NCI-H69 (cell line): ENCODE data around the gene CRYZL1.
A peak's percentile ranks its signal among the peaks of the same experiment; 100 is the strongest.
"Not testable (repeated sequence)": the region's sequence is repeated elsewhere in the genome, so short reads cannot be mapped to it uniquely, and the experiment has no call there.

ENCODE experiments used
- DNase-seq: peaks from one replicate; lab custom pipeline; 2025; lab: John Stamatoyannopoulos, UW

The CRYZL1 gene

DNA sequence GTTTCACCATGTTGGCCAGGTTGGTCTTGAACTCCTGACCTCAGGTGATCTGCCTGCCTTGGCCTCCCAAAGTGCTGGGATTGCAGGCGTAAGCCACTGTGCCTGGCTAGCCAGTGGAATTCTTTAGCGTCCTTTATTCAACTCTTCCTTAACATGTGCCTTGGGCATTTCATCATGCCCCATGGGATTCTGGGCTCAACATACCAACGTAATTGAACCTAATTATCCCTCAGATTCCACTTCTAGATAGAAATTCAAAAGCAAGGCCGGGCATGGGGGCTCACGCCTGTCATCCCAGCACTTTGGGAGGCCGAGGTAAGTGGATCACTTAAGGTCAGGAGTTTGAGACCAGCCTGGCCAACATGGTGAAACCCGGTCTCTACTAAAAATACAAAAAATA, 15.4 kb downstream of the CRYZL1 start:
- not testable (repeated sequence) for DNase-seq

DNA sequence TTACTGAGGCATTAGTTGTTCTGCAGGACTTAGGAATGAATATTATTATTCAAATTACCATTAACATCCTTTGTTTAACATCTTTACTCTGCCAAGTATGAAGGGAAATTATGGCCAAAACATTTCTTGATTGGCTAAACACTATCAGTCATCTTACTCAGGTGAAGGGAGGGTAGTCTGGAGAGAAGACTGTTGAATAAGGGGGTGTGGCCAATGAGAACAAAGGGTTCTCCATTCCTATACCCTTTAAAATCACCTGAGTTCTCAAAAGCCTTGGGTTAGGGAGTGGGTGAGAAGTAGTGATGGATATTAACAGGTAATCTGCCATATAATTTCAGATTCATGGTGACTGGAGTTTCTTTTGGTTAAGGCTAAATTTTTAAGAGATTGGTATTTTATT, 19.3 kb downstream of the CRYZL1 start:
- DNase-seq: no peak

DNA sequence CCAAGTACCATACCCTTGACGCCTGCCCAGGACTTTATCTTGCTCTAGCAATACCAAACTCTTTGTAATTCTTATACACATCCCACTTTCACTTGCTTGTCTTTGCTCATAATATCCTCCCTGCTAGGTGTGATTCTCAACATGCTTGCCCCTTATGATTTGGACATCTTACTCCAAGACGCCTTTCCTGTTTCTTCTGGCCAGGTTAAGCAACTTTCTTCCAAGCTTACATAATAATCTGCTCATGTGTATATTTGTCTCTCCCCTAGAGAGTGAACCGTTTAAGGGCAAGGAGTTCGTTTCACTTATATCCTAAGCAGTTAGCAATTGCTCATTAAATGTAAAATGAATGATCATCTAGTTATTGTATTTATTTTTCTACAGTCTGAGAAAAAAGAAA, 21.8 kb downstream of the CRYZL1 start:
- DNase-seq: no peak

DNA sequence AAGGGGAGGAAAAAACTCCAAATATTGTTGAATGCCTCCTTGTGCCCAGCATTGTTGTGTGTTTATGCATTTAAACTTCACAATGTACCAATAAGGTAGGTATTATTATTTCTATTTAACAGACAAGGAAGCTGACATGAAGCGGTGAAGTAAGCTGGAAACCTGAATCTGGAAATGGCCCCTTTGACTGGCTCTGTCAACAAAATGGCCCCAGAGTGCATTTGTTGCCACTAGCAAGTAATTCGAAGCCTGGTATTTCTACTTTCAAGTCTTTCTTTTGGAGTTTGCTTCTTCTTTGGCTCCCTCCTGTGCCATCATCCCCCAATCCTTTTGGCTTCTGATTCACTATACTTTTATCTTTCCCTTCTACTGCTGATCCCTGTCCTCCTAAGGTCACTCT, 23.1 kb downstream of the CRYZL1 start:
- no peak for DNase-seq

DNA sequence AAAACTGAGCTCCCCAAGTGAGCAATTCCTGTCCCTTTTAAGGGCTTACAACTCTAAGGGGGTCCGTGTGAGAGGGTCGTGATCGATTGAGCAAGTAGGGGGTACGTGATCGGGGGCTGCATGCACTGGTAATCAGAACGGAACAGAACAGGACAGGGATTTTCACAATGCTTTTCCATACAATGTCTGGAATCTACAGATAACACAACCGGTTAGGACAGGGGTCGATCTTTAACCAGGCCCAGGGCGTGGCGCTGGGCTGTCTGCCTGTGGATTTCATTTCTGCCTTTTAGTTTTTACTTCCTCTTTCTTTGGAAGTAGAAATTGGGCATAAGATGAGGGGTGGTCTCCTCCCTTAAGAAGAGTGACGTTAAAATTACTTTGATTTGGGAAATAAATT, 24.0 kb downstream of the CRYZL1 start:
- DNase-seq: not testable (repeated sequence)

DNA sequence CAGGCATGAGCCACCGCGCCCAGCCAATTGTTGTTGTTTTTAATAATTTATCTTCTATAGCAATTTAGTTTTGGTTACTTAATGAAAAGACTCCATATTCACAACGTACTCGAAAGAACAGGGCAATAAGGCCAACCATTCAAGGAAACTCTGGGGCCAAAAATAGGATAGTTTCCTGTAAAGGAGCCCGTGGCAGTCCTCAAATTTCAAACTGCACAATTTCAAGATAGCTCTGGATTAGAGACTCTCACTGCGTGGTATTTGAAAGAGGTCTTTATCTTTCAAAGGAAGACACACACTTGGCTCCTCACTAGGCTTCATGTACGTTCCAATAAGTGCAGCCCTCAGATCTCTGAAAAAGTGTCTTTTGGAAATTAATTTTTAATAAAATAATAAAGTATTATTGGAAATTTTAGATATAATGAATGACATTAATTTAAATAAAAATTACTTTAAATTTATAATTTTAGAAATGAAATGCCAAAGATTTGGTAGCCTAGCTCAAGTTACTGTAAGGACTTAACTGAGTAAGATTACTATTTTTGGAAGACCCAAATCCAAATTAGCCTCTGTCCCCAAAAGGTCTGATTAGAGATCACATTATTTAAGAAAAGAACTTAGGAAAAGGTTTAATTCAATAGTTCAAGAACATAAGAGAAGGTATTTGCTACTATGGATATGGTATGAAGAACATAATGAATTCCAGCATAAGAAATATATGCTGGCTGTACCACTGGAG, 30.4 kb downstream of the CRYZL1 start:
- no peak for DNase-seq

DNA sequence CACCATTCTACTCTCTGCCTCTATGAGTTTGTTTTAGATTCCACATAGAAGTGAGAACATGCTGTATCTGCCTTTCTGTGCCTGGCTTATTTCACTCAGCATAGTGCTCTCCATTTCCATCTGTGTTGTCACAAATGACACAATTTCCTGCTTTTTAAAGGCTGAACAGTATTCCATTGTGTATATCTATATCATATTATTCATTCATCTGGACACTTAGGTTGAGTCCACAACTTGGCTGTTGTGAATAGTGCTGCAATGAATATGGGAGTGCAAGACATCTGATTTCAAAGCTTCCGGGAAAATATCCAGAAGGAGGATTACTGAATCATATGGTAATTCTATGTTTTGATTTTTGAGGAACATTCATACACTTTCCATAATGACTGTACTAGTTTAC, 33.0 kb downstream of the CRYZL1 start:
- no peak for DNase-seq

DNA sequence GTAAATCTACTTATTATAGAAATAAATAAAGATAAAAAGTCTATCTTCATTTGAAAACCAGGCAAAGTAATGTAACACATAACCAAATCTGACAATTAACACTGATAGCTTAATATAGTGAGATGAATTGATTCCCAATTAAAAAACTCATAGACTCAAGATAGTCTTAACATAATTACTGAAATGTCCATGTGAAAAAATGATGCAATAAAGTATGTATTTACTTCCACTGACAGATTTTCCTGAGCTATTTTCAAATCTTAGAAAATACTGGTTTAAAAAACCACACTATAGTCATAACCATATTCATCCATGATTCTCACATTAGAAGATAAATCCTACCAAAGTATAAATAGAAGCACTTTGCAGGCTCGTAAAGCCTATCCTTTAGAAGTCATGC, 43.5 kb downstream of the CRYZL1 start:
- no peak for DNase-seq

DNA sequence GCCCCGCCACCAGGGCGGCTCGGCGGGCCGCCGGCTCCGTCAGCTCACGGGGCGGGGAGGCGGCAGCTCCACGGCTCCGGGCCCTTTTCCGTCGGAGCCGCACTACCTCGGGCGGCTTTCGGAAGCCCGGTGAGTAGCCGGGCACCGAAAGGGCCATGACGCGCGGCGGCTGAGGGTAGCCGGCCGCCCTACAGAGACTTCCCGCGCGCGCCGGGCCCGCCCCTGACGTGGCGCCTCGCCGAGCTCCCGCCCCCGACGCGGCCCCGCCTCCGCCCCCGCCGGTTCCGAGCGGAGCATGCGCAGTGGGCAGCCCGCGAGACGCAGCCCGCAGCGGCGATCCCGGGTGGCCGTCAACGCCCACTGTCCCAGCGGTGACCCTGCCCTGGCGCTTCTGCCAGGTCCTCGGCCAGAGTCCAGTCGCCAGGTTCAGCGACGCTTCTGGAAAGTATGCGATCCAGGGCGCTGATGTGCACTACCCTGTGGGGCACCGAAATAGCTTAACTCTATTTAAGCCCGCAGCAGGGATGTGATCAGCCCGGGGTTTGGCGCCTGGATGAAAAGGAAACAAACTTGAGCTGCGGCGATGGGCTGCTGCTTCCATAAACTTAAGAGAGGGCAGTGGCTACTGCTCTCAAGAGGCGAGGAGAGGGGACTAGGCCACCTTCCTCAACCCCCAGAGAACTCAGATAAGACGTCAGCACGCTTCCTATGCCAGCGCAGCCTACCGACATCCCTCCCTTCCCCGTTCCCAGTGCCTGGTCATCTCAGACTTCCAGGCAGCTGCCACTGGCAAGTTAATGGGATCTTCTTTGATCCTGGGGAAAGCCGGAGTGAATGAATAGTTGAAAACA, 52.8 kb downstream of the CRYZL1 start, which contains the start of gene DONSON:
DONSON (minus strand) TSS at position 200 of the 851 bp plus-strand sequence; CDS start at position 157, 43 bp downstream.
- peak; percentile 95 for DNase-seq

DNA sequence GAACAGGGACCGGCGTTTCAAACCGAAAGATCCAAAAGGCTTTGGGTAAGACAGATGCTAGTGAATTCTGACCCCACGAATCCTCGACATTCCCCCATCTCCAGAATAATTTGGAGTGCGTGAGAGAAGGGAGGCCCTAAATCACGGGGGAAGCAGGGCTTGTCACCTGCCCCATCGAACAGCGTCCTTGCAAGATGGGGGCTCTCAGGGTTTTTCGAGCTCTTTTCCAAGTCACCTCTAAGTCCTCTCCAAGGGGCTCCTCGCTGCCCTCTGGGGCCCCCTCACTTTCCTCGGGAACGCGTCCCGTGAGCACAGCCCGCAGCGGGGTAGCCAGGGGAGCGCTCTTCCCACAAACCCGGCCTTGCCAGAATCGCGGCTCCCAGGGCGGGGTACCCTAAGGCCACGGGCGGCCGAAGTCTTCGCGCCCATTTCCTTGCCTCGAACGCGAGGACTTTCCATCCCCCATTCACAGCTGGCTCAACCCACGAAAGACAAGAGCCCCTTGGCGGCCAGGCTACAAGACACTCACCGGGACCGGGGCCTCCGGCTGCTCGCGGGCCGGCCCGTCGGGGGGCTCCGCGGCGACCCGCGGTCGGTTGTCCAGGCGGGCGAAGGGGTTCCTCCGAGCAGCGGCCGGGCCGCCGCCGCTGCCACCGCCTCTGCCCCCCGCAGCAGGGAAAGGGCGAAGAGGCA, 53.6 kb downstream of the CRYZL1 start:
- peak; percentile 83 for DNase-seq

DNA sequence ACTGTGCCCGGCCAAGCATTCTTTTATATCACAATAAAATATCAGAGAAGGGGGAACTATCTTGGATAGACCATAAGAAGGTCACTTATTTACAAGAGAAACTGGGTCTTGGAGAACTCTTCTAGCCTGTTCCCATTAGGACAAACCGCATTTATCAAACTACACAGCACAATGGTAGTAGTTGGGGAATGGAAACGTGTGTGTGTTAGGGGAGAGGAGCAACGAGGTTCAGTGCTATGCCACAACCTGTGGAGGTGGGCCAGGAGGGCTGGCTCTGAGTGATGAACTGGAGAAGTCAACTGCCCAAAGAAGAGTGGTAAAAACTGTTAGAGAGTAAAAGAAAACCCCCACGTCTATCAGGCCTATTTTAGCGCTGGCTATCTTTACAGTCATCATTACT, 54.6 kb downstream of the CRYZL1 start:
- peak; percentile 16 for DNase-seq

DNA sequence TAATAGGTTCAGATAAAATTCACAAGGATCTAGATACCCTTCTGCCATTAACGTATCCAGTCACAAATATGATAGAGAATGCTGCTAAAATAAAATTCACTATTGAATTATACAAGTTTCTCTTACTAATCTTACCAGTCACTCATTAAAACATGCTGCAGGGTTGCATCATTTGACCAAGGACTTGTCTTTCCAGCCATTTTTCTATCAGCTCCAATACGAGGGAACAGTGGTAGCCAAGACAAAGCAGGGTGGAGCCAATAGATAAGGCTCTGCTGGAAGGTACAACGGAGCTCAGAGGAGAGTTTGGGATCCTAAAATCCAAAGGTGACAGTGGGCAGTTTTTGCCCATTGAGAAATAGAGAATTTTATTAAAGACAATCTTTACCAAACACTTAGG, 57.1 kb downstream of the CRYZL1 start:
- DNase-seq: no peak

DNA sequence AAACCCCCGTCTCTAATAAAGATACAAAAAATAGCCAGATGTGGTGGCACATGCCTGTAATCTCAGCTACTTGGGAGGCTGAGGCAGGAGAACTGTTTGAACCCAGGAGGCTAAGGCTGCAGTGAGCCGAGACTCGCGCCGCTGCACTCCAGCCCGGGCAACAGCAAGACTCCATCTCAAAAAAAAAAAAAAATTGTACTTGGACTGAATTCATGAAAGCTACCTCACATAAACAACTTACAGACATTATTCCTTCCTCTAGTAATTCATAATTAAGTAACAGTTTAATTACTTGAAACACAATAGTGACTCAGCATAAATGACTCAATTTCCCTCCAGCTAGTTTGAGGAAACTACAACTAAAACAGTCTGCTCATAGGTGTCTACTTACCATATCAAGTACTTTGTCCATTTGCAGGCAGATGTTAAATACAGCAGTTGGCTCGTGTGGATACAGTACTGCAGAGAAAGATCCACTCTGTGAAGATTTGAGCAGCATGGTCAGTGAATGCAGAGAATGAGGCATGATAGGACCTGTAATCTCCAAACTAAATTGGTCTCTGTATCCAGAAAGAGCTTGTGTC, 62.5 kb downstream of the CRYZL1 start:
- DNase-seq: no peak

DNA sequence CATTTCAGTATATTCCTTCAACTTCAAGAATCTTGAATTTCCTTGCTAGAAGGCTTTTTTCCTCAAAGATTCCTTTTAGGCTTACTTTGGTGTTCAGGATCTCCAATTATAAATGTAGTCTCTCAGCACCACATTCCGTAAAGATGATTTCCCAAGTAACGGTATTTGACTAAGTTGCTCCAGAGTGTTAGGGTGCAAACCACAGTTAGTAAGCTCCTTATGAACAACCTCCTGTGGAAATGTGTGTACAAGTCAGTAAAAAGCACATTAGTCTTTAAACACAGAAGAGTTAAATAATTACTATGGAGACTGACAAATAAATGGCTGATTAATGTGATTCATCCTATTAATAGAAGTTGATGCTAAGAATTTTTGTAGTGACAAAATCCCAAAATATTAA, 63.3 kb downstream of the CRYZL1 start:
- no peak for DNase-seq

DNA sequence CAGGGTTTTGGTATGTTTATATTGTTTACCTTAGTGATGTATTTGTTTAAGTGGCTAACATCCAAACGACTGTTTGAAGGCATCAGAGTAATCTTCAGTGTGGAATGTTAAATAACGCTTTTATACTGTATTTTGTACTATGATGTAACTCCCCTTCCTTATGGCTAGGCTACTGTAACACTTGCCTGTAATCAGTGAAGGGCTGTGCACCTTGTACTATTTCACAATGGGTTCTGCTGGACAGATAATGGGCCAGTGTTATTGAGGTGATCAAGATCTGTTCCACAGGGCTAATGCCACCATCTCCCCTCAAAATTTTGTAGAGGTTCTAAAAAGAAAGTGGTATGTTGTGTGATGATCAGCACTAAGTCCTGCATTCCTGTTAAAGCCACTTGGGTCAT, 64.8 kb downstream of the CRYZL1 start:
- not testable (repeated sequence) for DNase-seq

DNA sequence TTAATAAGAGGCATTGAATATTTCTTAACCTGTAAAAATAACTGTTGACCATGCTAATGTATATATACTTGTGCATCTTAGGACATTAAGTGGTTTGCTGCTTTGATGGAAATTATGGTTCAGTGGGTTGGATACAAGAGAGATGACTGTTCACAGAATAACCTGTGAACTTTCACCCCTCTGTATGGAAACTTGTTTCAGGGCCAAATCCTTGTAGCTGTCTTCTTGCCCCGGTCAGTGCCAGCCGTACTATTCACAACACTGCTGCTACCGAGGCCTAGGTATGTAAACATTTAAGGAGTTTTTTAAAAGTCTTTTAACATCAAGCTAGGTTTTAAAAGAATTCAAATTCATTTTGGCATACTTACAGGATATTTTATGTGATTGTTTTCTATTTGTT, 69.2 kb downstream of the CRYZL1 start:
- no peak for DNase-seq

DNA sequence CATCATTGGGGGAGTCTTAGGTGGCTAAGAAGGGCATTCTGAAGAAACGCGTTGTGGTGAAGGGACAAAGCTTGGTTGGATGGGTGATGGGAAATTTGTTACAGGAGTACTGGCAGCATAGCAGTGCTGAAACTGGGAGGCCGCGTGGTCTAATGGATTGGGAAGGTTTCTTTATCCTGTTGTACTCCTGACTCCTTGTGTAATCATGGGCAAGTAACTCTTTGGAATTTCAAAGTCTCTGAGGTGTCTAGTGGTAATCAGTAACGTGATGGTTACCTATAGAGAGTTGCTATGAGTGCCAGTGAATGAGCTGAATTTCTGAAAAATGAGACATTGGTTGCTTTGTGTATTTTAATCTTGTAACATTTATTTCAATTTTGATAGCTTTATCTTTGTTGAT, 71.5 kb downstream of the CRYZL1 start:
- no peak for DNase-seq

DNA sequence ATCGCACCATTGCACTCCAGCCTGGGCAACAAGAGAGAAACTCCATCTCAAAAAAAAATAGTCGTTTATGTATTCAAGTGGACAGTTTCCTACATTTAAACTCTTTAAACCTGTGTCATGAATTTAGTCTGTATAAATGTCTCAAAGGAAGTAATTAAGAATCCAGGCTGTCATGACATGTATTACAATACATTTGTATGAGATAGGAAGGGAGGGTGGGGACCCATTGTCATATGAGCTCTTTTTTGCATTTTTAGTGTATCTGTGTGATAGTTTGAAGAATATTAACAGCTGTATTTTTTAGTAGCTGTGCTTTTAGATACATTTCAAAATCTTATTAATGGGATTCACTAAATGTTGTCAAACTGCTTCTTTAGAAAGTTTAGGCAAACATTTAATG, 73.1 kb downstream of the CRYZL1 start:
- no peak for DNase-seq

DNA sequence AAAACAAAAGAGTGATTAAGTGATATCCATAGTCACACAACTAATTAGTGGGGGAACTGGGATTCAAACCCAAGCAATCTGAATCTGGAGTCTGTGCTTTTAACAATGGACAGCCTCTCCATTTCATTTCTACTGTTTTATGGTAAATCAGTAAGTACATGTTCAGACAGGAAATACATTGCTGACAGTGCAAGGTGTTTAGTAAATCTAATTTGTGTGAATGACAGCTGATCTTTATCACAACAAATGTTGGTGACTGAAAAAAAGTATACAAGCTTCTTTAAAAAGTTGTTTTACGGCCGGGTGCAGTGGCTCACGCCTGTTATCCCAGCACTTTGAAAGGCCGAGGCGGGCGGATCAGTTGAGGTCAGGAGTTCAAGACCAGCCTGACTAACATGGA, 73.6 kb downstream of the CRYZL1 start:
- DNase-seq: no peak

DNA sequence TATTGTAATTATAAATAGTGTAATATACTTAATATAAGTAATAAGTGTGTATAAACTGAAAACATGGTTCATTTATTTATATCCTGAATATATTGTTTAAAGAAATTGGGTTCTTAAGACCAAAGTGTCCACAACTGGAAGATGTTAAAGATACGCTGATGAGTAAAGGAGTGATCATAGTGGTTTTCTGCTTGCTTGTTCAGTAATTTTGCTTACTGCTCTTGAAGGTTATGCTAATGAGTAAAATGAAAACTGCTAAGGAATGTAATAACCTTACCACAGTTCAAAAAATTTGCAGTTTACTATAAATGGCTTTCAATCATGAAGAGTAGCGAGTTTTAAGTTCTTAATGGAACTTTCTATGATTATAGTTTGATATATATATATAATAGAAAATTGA, 75.0 kb downstream of the CRYZL1 start:
- no peak for DNase-seq

DNA sequence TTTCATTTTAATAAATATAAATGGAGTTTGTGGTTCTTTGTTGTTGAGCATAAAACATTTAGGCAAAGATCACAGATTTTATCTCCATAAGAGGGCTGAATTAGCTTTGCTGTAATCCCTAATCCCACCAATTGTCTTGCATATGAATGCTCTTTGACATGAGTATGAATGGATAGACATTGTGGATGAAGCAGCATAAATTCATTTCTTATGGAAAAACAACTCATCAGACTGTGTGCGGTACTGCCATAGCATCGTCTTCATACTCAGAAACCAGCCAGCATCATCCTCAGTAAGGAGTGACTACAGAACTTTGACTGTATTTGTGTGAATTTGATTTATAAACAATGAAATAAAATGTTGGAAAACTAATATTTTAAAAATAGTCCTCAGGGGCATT, 79.2 kb downstream of the CRYZL1 start:
- DNase-seq: no peak

DNA sequence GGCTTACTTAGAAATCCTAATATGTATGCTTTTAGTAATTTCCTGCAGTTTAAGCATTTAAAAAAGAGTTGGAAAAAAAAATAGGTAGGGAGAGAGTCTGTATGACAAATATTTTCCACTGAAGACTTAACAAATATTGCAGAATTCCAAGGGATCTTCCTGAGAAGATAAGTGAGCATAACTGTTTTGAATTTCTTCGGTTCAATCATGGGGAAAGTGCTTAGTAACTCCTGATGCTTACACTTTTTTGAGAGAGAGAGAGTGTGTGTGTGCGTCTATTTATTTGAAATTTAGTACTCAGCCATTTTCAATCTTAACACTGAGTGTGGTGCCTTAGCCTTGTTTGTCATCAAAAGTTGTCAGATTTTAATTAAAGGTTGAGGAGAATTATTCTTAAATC, 80.2 kb downstream of the CRYZL1 start:
- DNase-seq: no peak
